Natural killer cell (primary cell): ENCODE measurements around the gene IFNLR1. TPM values are rescaled to one million over a fixed set of nuclear protein-coding genes. Genes with fewer than 3 reads are reported as not detected.

Experiments used
- ATAC-seq, 3 donors: fragments of 150-1000 bp in 2 of 3; fragments of 200-7000 bp in 1 of 3; cut with Tn5 transposase; 1 replicate in 1 of 3; 2 replicates in 2 of 3; pipeline ENCODE4 v1.10.0; 2021; ENCODE audit warnings: mild to moderate bottlenecking in 2 of 3, moderate library complexity in 2 of 3
- DNase-seq, 2 donors: peaks; one replicate each; pipeline versions ENCODE4 v3.0.0 to v3.0.0-alpha.2; 2013 to 2021; ENCODE audit warnings: mixed read lengths in 1 of 2
- H3K27ac ChIP-seq: one replicate; pipeline ENCODE4 v1.5.1; 2013; ENCODE audit warnings: mild to moderate bottlenecking, low read length
- H3K27me3 ChIP-seq: one replicate; pipeline ENCODE4 v1.6.1; 2013; ENCODE audit warnings: low read length; ENCODE audit not compliant: control insufficient read depth, insufficient read depth
- H3K36me3 ChIP-seq: one replicate; pipeline ENCODE4 v1.6.1; 2013; ENCODE audit warnings: low read length; ENCODE audit not compliant: control insufficient read depth, insufficient read depth
- H3K4me1 ChIP-seq: one replicate; pipeline ENCODE4 v1.6.1; 2013; ENCODE audit warnings: low read length; ENCODE audit not compliant: control insufficient read depth, insufficient read depth
- H3K4me3 ChIP-seq: one replicate; pipeline ENCODE4 v1.5.1; 2013; ENCODE audit warnings: low read length
- H3K9me3 ChIP-seq: one replicate; pipeline ENCODE4 v1.6.1; 2013; ENCODE audit warnings: low read length; ENCODE audit not compliant: control insufficient read depth, insufficient read depth
- H3K27ac Mint-ChIP-seq, 2 donors: one replicate each; pipeline ENCODE4 v1.8.0; 2022; ENCODE audit warnings: mild to moderate bottlenecking in 2 of 2, mixed read lengths in 2 of 2, moderate library complexity in 1 of 2
- H3K27me3 Mint-ChIP-seq, 2 donors: one replicate each; pipeline ENCODE4 v1.8.0; 2022; ENCODE audit warnings: low read depth in 2 of 2, mixed read lengths in 2 of 2
- H3K36me3 Mint-ChIP-seq: one replicate; pipeline ENCODE4 v1.8.0; 2022; ENCODE audit warnings: mixed read lengths
- H3K4me1 Mint-ChIP-seq, 2 donors: one replicate each; pipeline ENCODE4 v1.8.0; 2022; ENCODE audit warnings: mixed read lengths in 2 of 2
- H3K4me3 Mint-ChIP-seq: one replicate; pipeline ENCODE4 v1.8.0; 2022; ENCODE audit warnings: mild to moderate bottlenecking, moderate library complexity, mixed read lengths
- H3K9me3 Mint-ChIP-seq, 2 donors: one replicate each; pipeline ENCODE4 v1.8.0; 2022; ENCODE audit warnings: mixed read lengths in 2 of 2
- WGBS: methylation state at CpG from one replicate; pipeline ENCODE4 v1.1.7; 2013; ENCODE audit warnings: missing lambda C conversion rate; ENCODE audit not compliant: insufficient coverage; 5-methylcytosine and 5-hydroxymethylcytosine counted together
- intact Hi-C: fragments of 100-400 bp; cut with micrococcal nuclease; formaldehyde crosslinking; loops from one replicate; pipeline ENCODE4 v1.14.2; 2022
- total RNA-seq, 4 donors: library from RNA; stranded (reverse); fragments of 120-200 nt in 1 of 4; gene quantifications; one replicate each; pipeline versions ENCODE4 v1.2.3 to v1.2.4, GENCODE V29; 2013 to 2022
- TF ChIP-seq, protein P1 (sequence below): fragments of 200-600 bp; IDR thresholded peaks from one replicate; pipeline ENCODE4 v1.8.0; 2022; ENCODE audit warnings: antibody characterized with exemption

IFNLR1 gene
- total RNA-seq, 3 donors from 2014 or later (not counting 1 experiment from before 2014, with no cell fraction given), result 0.07 to 2.5 (median 0.19) TPM

DNA sequence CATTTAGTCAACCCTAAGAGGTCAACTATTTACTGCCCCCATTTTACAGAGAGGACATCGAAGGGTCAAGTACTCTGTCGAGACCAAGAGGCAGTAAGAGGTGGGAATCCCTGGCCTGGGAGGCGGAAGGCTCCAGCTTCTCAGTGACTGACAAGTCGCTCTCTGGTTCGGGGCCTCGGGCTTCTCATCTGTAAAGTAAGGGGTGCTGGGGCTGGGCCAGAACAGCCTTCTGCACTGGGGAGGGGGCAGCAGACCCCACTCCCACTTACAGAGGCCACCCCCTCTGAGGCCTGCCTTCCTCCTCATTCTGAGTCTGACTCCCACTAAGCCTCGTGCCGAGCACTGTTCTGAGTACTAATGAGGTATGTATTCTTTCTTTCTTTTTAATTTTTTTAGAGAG, 17.0 kb upstream of the IFNLR1 start:
- Histone ChIP-seq H3K9me3 (no peaks in the 10 kb centered on the region), H3K4me1 (peaks cover 5% of the 10 kb centered on the region), H3K27me3 (no peaks in the 10 kb centered on the region), H3K4me3 (no peak overlapping the region), H3K36me3 (no peaks in the 10 kb centered on the region), H3K27ac (no peak overlapping the region)
- Mint-ChIP-seq H3K9me3 (no peaks in the 10 kb centered on the region), H3K36me3 (no peaks in the 10 kb centered on the region), H3K4me1 (no peaks in the 10 kb centered on the region), H3K27ac (no peak overlapping the region), H3K4me3 (no peak overlapping the region), H3K27me3 (peaks cover 0 to 5% of the 10 kb centered on the region in 2 donors)
- WGBS, result 91% methylated on average over 6 of the region's 8 CpGs
- intact Hi-C loops, result no loop called here
- no peak for ATAC-seq
- TF ChIP-seq, protein P1, sequence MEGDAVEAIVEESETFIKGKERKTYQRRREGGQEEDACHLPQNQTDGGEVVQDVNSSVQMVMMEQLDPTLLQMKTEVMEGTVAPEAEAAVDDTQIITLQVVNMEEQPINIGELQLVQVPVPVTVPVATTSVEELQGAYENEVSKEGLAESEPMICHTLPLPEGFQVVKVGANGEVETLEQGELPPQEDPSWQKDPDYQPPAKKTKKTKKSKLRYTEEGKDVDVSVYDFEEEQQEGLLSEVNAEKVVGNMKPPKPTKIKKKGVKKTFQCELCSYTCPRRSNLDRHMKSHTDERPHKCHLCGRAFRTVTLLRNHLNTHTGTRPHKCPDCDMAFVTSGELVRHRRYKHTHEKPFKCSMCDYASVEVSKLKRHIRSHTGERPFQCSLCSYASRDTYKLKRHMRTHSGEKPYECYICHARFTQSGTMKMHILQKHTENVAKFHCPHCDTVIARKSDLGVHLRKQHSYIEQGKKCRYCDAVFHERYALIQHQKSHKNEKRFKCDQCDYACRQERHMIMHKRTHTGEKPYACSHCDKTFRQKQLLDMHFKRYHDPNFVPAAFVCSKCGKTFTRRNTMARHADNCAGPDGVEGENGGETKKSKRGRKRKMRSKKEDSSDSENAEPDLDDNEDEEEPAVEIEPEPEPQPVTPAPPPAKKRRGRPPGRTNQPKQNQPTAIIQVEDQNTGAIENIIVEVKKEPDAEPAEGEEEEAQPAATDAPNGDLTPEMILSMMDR, result no peak
- DNase-seq, result no peak

GRCh38 chr1:24203404-24203803, 16.3 kb upstream of the IFNLR1 start:
- H3K4me3 ChIP-seq, result no peak overlapping the region
- peaks cover 0 to 2% of the 10 kb centered on the region in 2 donors for H3K27me3 Mint-ChIP-seq
- no peaks in the 10 kb centered on the region for H3K9me3 ChIP-seq
- H3K27ac Mint-ChIP-seq, result no peak overlapping the region
- no peak overlapping the region for H3K4me3 Mint-ChIP-seq
- no peaks in the 10 kb centered on the region for H3K9me3 Mint-ChIP-seq
- no peak for ATAC-seq
- intact Hi-C loops, result no loop called here
- H3K4me1 Mint-ChIP-seq, result no peaks in the 10 kb centered on the region
- peaks cover 6% of the 10 kb centered on the region for H3K4me1 ChIP-seq
- no peak for DNase-seq
- H3K36me3 Mint-ChIP-seq, result no peaks in the 10 kb centered on the region
- TF ChIP-seq, protein P1, result no peak
- H3K27me3 ChIP-seq, result no peaks in the 10 kb centered on the region
- WGBS, result 39% methylated on average over 7 of the region's 10 CpGs
- H3K27ac ChIP-seq, result no peak overlapping the region
- no peaks in the 10 kb centered on the region for H3K36me3 ChIP-seq

DNA sequence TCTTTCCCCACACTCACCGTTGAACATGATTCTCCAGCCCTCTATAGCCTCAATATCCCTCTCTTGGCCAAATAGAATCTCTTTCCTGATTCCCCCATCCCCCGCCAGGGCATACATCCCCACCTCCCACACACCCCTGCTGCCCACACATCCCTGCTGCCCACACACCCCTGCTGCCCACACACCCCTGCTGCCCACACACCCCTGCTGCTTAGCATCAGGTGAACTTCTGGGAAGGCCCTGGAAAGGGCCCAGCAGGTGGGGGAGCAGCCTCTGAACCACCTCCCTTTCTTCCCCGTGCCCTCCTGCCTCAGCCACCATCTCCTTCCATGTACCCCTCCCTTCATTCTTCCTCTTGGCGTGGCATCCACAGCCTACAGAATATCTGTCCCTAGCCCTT, 15.9 kb upstream of the IFNLR1 start:
- H3K27me3 ChIP-seq, result no peaks in the 10 kb centered on the region
- TF ChIP-seq, protein P1, result no peak
- Mint-ChIP-seq H3K36me3 (no peaks in the 10 kb centered on the region), H3K27me3 (peaks cover 3% of the 10 kb centered on the region in 2 donors), H3K4me3 (no peak overlapping the region), H3K27ac (no peak overlapping the region), H3K4me1 (no peaks in the 10 kb centered on the region), H3K9me3 (no peaks in the 10 kb centered on the region)
- no peaks in the 10 kb centered on the region for H3K9me3 ChIP-seq
- ATAC-seq (no peak), DNase-seq (no peak)
- H3K4me3 ChIP-seq, result no peak overlapping the region
- H3K4me1 ChIP-seq, result peaks cover 6% of the 10 kb centered on the region
- WGBS, result 79% methylated on average over 4 of the region's 4 CpGs
- H3K27ac ChIP-seq, result no peak overlapping the region
- H3K36me3 ChIP-seq, result no peaks in the 10 kb centered on the region
- intact Hi-C loops, result no loop called here

GRCh38 chr1:24202556-24202955, 15.5 kb upstream of the IFNLR1 start:
- Histone ChIP-seq H3K27ac (no peak overlapping the region), H3K9me3 (no peaks in the 10 kb centered on the region), H3K36me3 (no peaks in the 10 kb centered on the region), H3K4me3 (no peak overlapping the region), H3K4me1 (peaks cover 6% of the 10 kb centered on the region), H3K27me3 (no peaks in the 10 kb centered on the region)
- Mint-ChIP-seq H3K4me3 (no peak overlapping the region), H3K27ac (no peak overlapping the region), H3K9me3 (no peaks in the 10 kb centered on the region), H3K4me1 (no peaks in the 10 kb centered on the region), H3K36me3 (no peaks in the 10 kb centered on the region), H3K27me3 (peaks cover 6% of the 10 kb centered on the region in 2 donors)
- TF ChIP-seq, protein P1, result no peak
- intact Hi-C loops, result no loop called here
- no peak for ATAC-seq
- no peak for DNase-seq
- 92% methylated on average over 9 of the region's 9 CpGs for WGBS
